ENCODE measurements around the gene GRID2IP. TPM values are rescaled to one million over a fixed set of nuclear protein-coding genes. Genes with fewer than 3 reads are reported as not detected.

The GRID2IP gene
- total RNA-seq, 3 donors from 2014 or later (not counting 1 experiment from before 2014, with no cell fraction given) = 0.39 to 0.45 (median 0.40) TPM

GRCh38 chr7:6553448-6554044, 2.3 kb upstream of the GRID2IP start:
- H3K36me3 ChIP-seq (ENCODE audit: control insufficient read depth, insufficient read depth, low read length) = no peaks in the 10 kb centered on the region
- Mint-ChIP-seq H3K4me3 (no peak overlapping the region), H3K4me1 (no peaks in the 10 kb centered on the region), H3K9me3 (no peaks in the 10 kb centered on the region), H3K27me3 (ENCODE audit: low read depth in 2 of 2) (no peaks in the 10 kb centered on the region), H3K27ac (no peak overlapping the region), H3K36me3 (no peaks in the 10 kb centered on the region)
- no peak for DNase-seq
- no peak for ATAC-seq
- H3K27me3 ChIP-seq (ENCODE audit: control insufficient read depth, insufficient read depth, low read length) = no peaks in the 10 kb centered on the region
- H3K4me1 ChIP-seq (ENCODE audit: control insufficient read depth, insufficient read depth, low read length) = no peaks in the 10 kb centered on the region
- TF ChIP-seq CTCF (IDR thresholded peaks at IDR 0.05) = no peak
- 85% methylated on average over 7 of the region's 7 CpGs for WGBS (ENCODE audit: insufficient coverage)
- no peaks in the 10 kb centered on the region for H3K9me3 ChIP-seq (ENCODE audit: control insufficient read depth, insufficient read depth, low read length)
- no peak overlapping the region for H3K27ac ChIP-seq (ENCODE audit: low read length)
- H3K4me3 ChIP-seq (ENCODE audit: low read length) = no peak overlapping the region
- intact Hi-C loops (cut with micrococcal nuclease) = no loop called here

DNA sequence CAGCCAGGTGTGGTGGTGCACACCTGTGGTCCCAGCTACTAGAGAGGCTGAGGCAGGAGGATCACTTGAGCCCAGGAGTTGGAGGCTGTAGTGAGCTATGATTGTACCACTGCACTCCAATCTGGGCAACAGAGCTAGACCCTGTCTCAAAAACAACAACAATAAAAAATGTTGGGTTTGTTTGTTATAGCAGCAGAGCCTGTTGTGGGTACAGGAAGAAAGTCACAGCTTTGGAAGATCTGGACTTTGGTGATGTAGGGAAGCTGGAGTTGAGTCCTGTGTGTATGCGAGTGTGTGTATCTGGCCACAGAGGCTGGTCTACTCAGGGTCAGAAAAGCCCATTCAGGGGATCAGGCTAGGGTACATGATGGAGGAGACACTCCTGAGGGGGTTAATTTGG, 3.9 kb downstream of the GRID2IP start:
- TF ChIP-seq CTCF (IDR thresholded peaks at IDR 0.05) = no peak
- Histone ChIP-seq H3K36me3 (ENCODE audit: control insufficient read depth, insufficient read depth, low read length) (no peaks in the 10 kb centered on the region), H3K4me1 (ENCODE audit: control insufficient read depth, insufficient read depth, low read length) (peaks cover 9% of the 10 kb centered on the region), H3K27me3 (ENCODE audit: control insufficient read depth, insufficient read depth, low read length) (no peaks in the 10 kb centered on the region), H3K27ac (ENCODE audit: low read length) (no peak overlapping the region), H3K9me3 (ENCODE audit: control insufficient read depth, insufficient read depth, low read length) (no peaks in the 10 kb centered on the region), H3K4me3 (ENCODE audit: low read length) (no peak overlapping the region)
- no peak overlapping the region for H3K27ac Mint-ChIP-seq
- 100% methylated on average over 1 of the region's 1 CpG for WGBS (ENCODE audit: insufficient coverage)
- ATAC-seq = no peak
- DNase-seq = no peak
- H3K9me3 Mint-ChIP-seq = no peaks in the 10 kb centered on the region
- no peaks in the 10 kb centered on the region for H3K27me3 Mint-ChIP-seq (ENCODE audit: low read depth in 2 of 2)
- no peaks in the 10 kb centered on the region for H3K4me1 Mint-ChIP-seq
- H3K4me3 Mint-ChIP-seq = no peak overlapping the region
- no peaks in the 10 kb centered on the region for H3K36me3 Mint-ChIP-seq
- intact Hi-C loops (cut with micrococcal nuclease) = no loop called here

DNA sequence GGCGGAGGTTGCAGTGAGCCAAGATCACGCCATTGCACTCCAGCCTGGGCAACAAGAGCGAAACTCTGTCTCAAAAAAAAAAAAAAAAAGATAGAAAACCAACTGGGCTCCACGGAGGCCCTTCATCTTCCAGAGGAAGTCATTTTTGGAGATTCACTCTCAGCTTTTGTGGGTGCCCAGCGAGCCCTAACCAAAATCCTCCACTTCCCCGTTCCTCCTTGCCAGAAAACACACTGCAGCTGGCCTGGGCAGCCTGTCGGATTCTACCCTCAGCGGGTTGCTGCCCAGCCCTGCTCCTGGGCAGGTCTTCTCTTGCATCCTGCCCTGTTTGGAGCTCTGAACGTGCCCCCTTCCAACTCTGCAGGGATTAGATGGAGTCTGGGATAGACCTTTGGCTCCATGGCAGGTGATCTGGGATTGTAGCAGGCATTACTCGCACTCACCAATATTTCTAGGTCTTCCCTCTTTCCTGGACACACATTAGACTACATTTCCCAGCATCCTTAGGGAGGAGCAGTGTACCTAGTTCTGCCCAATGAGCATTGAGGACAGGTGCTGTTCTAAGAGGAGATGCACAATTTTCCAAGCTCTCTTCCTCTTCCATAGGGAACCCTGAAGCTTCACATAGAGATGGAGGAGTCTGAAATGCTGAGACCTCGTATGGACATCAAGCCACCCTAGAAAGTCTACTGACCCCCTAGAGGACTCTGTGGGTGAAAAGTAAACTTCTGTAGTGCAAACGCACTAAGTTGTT, 4.6 kb downstream of the GRID2IP start:
- 63% methylated on average over 12 of the region's 12 CpGs for WGBS (ENCODE audit: insufficient coverage)
- Mint-ChIP-seq H3K27ac (no peak overlapping the region), H3K4me3 (no peak overlapping the region), H3K27me3 (ENCODE audit: low read depth in 2 of 2) (no peaks in the 10 kb centered on the region), H3K9me3 (no peaks in the 10 kb centered on the region), H3K36me3 (no peaks in the 10 kb centered on the region), H3K4me1 (no peaks in the 10 kb centered on the region)
- no peak for TF ChIP-seq CTCF (IDR thresholded peaks at IDR 0.05)
- Histone ChIP-seq H3K27me3 (ENCODE audit: control insufficient read depth, insufficient read depth, low read length) (no peaks in the 10 kb centered on the region), H3K27ac (ENCODE audit: low read length) (no peak overlapping the region), H3K9me3 (ENCODE audit: control insufficient read depth, insufficient read depth, low read length) (no peaks in the 10 kb centered on the region), H3K4me1 (ENCODE audit: control insufficient read depth, insufficient read depth, low read length) (peaks cover 9% of the 10 kb centered on the region), H3K4me3 (ENCODE audit: low read length) (no peak overlapping the region), H3K36me3 (ENCODE audit: control insufficient read depth, insufficient read depth, low read length) (no peaks in the 10 kb centered on the region)
- DNase-seq = no peak
- ATAC-seq = no peak
- intact Hi-C loops (cut with micrococcal nuclease) = no loop called here

All from natural killer cell (primary cell).